Caco-2 (cell line): ENCODE results near the gene PRKAG2. TPM values are rescaled to one million over a fixed set of nuclear protein-coding genes. Genes with fewer than 3 reads are reported as not detected.

Source experiments
- BruUV-seq: library from RNA; stranded (reverse); fragments of 400-500 nt; replicated peaks from 2 replicates; lab custom pipeline; 2021; lab: Mats Ljungman, UMichigan
- CTCF ChIA-PET: fragments of 300-600 bp; sonication (Branson Sonifier 250); formaldehyde crosslinking; loops from one replicate; lab custom pipeline; 2022; ENCODE audit warnings: antibody characterized with exemption; lab: Charles Lee
- POLR2A ChIA-PET: fragments of 300-600 bp; sonication (Branson Sonifier 250); formaldehyde crosslinking; loops from one replicate; lab custom pipeline; 2022; ENCODE audit warnings: antibody characterized with exemption; lab: Charles Lee
- DNase-seq, 2 experiments: peaks; one replicate each; pipeline versions ENCODE4 v3.0.0 to v3.0.0-alpha.2; 2020 to 2022
- H3K27me3 ChIP-seq: replicated peaks from 2 replicates; pipeline ENCODE4 v1.6.0; 2011; ENCODE audit warnings: low read length; ENCODE audit not compliant: control insufficient read depth, insufficient read depth
- H3K36me3 ChIP-seq: 2 replicates; pipeline ENCODE4 v1.5.1; 2011; ENCODE audit warnings: low read length; ENCODE audit not compliant: control insufficient read depth, insufficient read depth
- H3K4me1 ChIP-seq: fragments of 250-450 bp; sonication (Bioruptor Pico); 2 replicates; pipeline ENCODE4 v1.5.1; 2020; ENCODE audit warnings: mild to moderate bottlenecking
- H3K4me3 ChIP-seq: 2 replicates; pipeline ENCODE4 v1.5.1; 2011; ENCODE audit warnings: low read depth, mild to moderate bottlenecking, control low read depth, low read length
- H3K9me3 ChIP-seq: fragments of 250-450 bp; sonication (Bioruptor Pico); 2 replicates; pipeline ENCODE4 v1.5.1; 2020; ENCODE audit warnings: mild to moderate bottlenecking, moderate library complexity
- H3K27ac Mint-ChIP-seq: one replicate; pipeline ENCODE4 v1.8.0; 2022; ENCODE audit warnings: mixed read lengths; ENCODE audit not compliant: unreplicated experiment
- H3K27me3 Mint-ChIP-seq: one replicate; pipeline ENCODE4 v1.8.0; 2022; ENCODE audit warnings: mixed read lengths; ENCODE audit not compliant: insufficient read depth, unreplicated experiment
- H3K36me3 Mint-ChIP-seq: one replicate; pipeline ENCODE4 v1.8.0; 2022; ENCODE audit warnings: mild to moderate bottlenecking, mixed read lengths; ENCODE audit not compliant: insufficient read depth, unreplicated experiment
- H3K4me1 Mint-ChIP-seq: one replicate; pipeline ENCODE4 v1.8.0; 2022; ENCODE audit warnings: low read depth, mixed read lengths; ENCODE audit not compliant: unreplicated experiment
- H3K4me3 Mint-ChIP-seq: one replicate; pipeline ENCODE4 v1.8.0; 2022; ENCODE audit warnings: mild to moderate bottlenecking, moderate library complexity, mixed read lengths; ENCODE audit not compliant: unreplicated experiment
- H3K9me3 Mint-ChIP-seq: one replicate; pipeline ENCODE4 v1.8.0; 2022; ENCODE audit warnings: mixed read lengths; ENCODE audit not compliant: unreplicated experiment
- CTCF ChIP-seq, 2 experiments: fragments of 200-600 bp in 1 of 2; IDR thresholded peaks; 1 replicate in 1 of 2; 2 replicates in 1 of 2; pipeline versions ENCODE4 v1.5.1 to v1.8.0; 2011 to 2022; ENCODE audit warnings: antibody characterized with exemption in 1 of 2, control low read depth in 1 of 2, inconsistent platforms in 1 of 2, low read depth in 1 of 2, low read length in 1 of 2, mild to moderate bottlenecking in 1 of 2, moderate library complexity in 1 of 2; ENCODE audit not compliant: insufficient read depth in 1 of 2, severe bottlenecking in 1 of 2, unreplicated experiment in 1 of 2
- intact Hi-C: fragments of 100-400 bp; cut with micrococcal nuclease; formaldehyde crosslinking; loops from one replicate; pipeline ENCODE4 v1.10.0; 2022; ENCODE audit not compliant: unreplicated experiment
- total RNA-seq: library from RNA; stranded (reverse); gene quantifications from 2 replicates; pipeline ENCODE4 v1.2.3, GENCODE V29; 2022

The PRKAG2 gene
- total RNA-seq, 1 experiment from 2014 or later, result 15.9 TPM

- no peak for TF ChIP-seq CTCF (IDR thresholded peaks at IDR 0.05; ENCODE audit: insufficient read depth in 1 of 2, low read depth in 1 of 2, low read length in 1 of 2, severe bottlenecking in 1 of 2, unreplicated experiment in 1 of 2)
- POLR2A ChIA-PET, result no interaction called here
- no peaks in the 10 kb centered on the region for H3K9me3 ChIP-seq
- no peaks in the 10 kb centered on the region for H3K36me3 Mint-ChIP-seq
- H3K27me3 ChIP-seq, result no peaks in the 10 kb centered on the region; the same call in 1 of the 2 replicates
- CTCF ChIA-PET, result interaction anchor here (1.2 kb wide), 1 partner anchor 53 kb away, joined by 3 read pairs; no protein-coding TSS in a partner anchor
- BruUV-seq, result no TSS peak
- H3K4me1 ChIP-seq, result no peaks in the 10 kb centered on the region
- no peak overlapping the region for H3K4me3 ChIP-seq
- no peak overlapping the region for H3K4me3 Mint-ChIP-seq
- DNase-seq, result no peak
- H3K36me3 ChIP-seq, result no peaks in the 10 kb centered on the region
- H3K27me3 Mint-ChIP-seq, result no peaks in the 10 kb centered on the region
- intact Hi-C loops, result no loop called here
- H3K9me3 Mint-ChIP-seq, result no peaks in the 10 kb centered on the region
- no peak overlapping the region for H3K27ac Mint-ChIP-seq
- no peaks in the 10 kb centered on the region for H3K4me1 Mint-ChIP-seq
These were observed 9.9 kb downstream of the PRKAG2 start for GRCh38 chr7:151866761-151867655.

DNA sequence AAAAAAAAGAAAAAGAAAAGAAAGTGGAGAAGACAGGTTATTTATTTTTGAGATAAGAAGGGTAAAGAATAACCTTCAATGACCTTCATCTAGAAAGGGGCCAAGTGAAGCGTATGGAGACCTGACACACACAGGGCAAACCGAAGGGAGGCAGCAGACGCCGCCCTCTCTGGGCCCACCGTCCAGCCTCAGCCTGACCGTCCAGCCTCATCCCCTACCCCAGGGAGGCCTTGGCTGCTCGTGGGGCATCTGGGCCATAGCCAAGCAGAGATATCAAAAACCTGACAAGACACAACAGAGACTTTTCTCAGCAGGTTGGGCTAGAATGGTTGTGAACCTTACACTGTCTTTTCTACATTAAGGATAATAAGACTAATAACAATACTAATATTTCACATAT, 10.9 kb downstream of the PRKAG2 start:
- no TSS peak for BruUV-seq
- Mint-ChIP-seq H3K36me3 (no peaks in the 10 kb centered on the region), H3K27me3 (no peaks in the 10 kb centered on the region), H3K4me3 (no peak overlapping the region), H3K27ac (no peak overlapping the region), H3K9me3 (no peaks in the 10 kb centered on the region), H3K4me1 (no peaks in the 10 kb centered on the region)
- no peak for TF ChIP-seq CTCF (IDR thresholded peaks at IDR 0.05; ENCODE audit: insufficient read depth in 1 of 2, low read depth in 1 of 2, low read length in 1 of 2, severe bottlenecking in 1 of 2, unreplicated experiment in 1 of 2)
- ChIA-PET CTCF (no interaction called here), POLR2A (no interaction called here)
- no peaks in the 10 kb centered on the region for H3K27me3 ChIP-seq
- DNase-seq, result no peak
- no peaks in the 10 kb centered on the region for H3K9me3 ChIP-seq
- H3K4me1 ChIP-seq, result no peaks in the 10 kb centered on the region
- H3K4me3 ChIP-seq, result no peak overlapping the region
- intact Hi-C loops, result no loop called here
- H3K36me3 ChIP-seq, result no peaks in the 10 kb centered on the region

DNA sequence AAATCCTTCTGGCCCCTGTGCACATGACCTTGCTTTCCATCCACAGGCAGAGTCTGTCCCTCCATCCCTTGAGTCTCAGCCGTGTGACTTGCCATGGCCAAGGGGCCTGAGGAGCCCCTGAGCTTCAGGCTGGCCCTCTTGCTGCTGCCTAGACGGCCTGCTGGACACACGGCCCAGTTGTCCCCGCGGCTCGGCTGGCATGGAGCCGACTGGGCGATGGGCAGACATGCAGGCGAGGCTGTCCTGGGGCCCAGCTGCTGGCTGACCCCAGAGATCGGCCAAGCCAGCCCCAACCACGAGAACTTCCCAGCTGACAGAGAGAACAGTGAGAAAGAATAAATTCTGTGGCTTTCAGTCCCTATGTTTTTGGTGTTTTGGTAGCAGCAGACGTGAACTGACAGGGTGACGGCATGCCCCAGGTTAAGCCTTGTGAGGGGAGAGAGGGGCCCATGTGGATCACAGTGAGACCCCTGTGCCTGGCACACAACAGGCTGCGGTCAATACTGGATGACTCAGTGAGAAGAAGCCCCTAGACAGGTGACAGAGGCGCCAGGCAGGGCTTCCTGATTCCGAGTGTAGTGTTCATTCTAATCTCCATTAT, 11.7 kb downstream of the PRKAG2 start:
- intact Hi-C loops, result no loop called here
- BruUV-seq, result no TSS peak
- CTCF ChIA-PET, result no interaction called here

More for the DNA sequence above, 11.7 kb downstream of the PRKAG2 start:
- DNase-seq, result peak in 1 of 2 experiments; percentile 25
- H3K9me3 Mint-ChIP-seq, result no peaks in the 10 kb centered on the region
- POLR2A ChIA-PET, result no interaction called here
- TF ChIP-seq CTCF (IDR thresholded peaks at IDR 0.05; ENCODE audit: insufficient read depth in 1 of 2, low read depth in 1 of 2, low read length in 1 of 2, severe bottlenecking in 1 of 2, unreplicated experiment in 1 of 2), result no peak
- no peaks in the 10 kb centered on the region for H3K36me3 ChIP-seq
- H3K27ac Mint-ChIP-seq, result no peak overlapping the region
- H3K4me1 ChIP-seq, result no peaks in the 10 kb centered on the region
- no peaks in the 10 kb centered on the region for H3K36me3 Mint-ChIP-seq
- H3K4me3 ChIP-seq, result no peak overlapping the region
- no peaks in the 10 kb centered on the region for H3K4me1 Mint-ChIP-seq
- no peaks in the 10 kb centered on the region for H3K27me3 Mint-ChIP-seq
- no peaks in the 10 kb centered on the region for H3K27me3 ChIP-seq
- H3K9me3 ChIP-seq, result no peaks in the 10 kb centered on the region
- H3K4me3 Mint-ChIP-seq, result no peak overlapping the region
